AG09309 (cell line): ENCODE measurements around the gene FCGR2B.
A peak's percentile ranks its signal among the peaks of the same experiment; 100 is the strongest.

ENCODE experiments used
- DNase-seq: peaks from one replicate; pipeline ENCODE4 v3.0.0-alpha.2; 2010; ENCODE audit warnings: low read depth
- H3K4me3 ChIP-seq: 2 replicates; pipeline ENCODE4 v1.5.1; 2011; ENCODE audit warnings: mild to moderate bottlenecking, low read depth, low read length, moderate library complexity; ENCODE audit not compliant: control insufficient read depth
- TF ChIP-seq, protein P1 (sequence below): IDR thresholded peaks from 2 replicates; pipeline ENCODE4 v1.5.1; 2011; ENCODE audit warnings: mild to moderate bottlenecking, low read depth, low read length, inconsistent platforms; ENCODE audit not compliant: insufficient read depth, control insufficient read depth; ENCODE audit errors: missing control alignments

FCGR2B gene

DNA sequence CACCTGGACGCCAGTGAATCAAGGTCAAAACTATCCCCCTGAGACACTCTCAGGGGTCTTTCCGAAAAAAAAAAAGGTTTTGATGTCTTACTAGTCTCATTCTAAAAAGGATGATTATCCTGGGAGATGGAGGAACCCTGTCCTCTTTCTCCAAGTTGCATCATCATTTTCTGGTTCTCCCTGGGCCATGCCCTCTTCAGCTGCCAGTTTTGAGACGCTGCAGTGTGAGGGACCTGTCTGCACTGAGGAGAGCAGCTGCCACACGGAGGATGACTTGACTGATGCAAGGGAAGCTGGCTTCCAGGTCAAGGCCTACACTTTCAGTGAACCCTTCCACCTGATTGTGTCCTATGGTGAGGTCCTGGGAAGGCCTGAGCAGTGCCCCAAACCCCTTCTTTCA, 47.6 kb downstream of the FCGR2B start:
- no peak for DNase-seq
- no peak overlapping the region for H3K4me3 ChIP-seq
- TF ChIP-seq, protein P1, sequence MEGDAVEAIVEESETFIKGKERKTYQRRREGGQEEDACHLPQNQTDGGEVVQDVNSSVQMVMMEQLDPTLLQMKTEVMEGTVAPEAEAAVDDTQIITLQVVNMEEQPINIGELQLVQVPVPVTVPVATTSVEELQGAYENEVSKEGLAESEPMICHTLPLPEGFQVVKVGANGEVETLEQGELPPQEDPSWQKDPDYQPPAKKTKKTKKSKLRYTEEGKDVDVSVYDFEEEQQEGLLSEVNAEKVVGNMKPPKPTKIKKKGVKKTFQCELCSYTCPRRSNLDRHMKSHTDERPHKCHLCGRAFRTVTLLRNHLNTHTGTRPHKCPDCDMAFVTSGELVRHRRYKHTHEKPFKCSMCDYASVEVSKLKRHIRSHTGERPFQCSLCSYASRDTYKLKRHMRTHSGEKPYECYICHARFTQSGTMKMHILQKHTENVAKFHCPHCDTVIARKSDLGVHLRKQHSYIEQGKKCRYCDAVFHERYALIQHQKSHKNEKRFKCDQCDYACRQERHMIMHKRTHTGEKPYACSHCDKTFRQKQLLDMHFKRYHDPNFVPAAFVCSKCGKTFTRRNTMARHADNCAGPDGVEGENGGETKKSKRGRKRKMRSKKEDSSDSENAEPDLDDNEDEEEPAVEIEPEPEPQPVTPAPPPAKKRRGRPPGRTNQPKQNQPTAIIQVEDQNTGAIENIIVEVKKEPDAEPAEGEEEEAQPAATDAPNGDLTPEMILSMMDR = no peak

DNA sequence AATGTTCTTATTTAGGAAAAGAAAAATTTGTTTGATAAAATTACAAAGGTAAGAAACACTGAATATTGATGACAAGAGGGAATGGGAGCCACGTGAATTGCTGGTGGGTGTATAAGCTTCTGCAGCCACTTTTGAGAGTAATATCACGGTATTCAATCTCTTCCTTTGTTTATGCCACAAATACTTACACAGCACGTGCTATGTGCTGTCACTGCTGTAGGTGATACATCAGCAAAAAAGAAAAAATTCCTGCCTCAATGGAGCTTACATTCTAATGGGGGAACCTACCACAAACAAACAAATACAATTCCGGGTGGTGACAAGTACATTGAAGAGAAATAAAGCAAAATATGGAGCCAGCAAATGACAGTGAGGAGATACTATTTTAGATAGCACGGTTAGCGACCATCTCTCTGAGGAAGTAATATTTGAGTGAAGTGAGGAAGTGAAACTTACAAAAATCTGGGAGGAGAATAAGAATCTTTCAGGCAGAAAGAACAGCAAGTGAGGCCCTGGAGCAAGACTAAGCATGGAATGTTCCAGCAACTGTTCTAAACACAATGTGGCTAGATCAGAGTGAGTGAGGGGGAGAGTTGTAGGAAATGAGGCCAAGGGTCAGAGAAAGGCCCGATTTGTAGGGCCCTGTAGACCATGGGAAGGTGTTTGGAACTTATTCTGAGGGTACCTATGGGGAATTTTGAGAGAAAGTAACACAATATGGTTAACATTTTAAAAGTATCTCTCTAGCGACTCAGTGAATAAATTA, 55.8 kb downstream of the FCGR2B start:
- DNase-seq = no peak
- H3K4me3 ChIP-seq = no peak overlapping the region
- TF ChIP-seq, protein P1 = no peak

DNA sequence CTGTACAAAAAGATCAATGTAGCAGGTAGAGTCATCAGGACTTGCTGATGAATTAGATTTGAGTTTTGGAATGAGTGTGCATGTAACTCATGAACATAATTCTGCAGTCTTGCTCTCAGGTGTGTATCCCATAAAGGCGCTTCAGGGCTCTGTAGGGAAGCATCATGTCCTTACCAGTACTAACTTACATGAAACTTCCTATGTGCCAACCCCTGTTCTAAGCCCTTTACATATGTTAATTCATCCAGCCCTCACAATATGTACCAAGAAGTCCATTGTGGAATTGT, 56.3 kb downstream of the FCGR2B start:
- TF ChIP-seq, protein P1 = no peak

GRCh38 chr1:161720422-161720821, 57.5 kb downstream of the FCGR2B start:
- H3K4me3 ChIP-seq = no peak overlapping the region
- no peak for DNase-seq
- TF ChIP-seq, protein P1 = no peak

More for the DNA sequence above, 56.3 kb downstream of the FCGR2B start:
- no peak for DNase-seq
- no peak overlapping the region for H3K4me3 ChIP-seq

DNA sequence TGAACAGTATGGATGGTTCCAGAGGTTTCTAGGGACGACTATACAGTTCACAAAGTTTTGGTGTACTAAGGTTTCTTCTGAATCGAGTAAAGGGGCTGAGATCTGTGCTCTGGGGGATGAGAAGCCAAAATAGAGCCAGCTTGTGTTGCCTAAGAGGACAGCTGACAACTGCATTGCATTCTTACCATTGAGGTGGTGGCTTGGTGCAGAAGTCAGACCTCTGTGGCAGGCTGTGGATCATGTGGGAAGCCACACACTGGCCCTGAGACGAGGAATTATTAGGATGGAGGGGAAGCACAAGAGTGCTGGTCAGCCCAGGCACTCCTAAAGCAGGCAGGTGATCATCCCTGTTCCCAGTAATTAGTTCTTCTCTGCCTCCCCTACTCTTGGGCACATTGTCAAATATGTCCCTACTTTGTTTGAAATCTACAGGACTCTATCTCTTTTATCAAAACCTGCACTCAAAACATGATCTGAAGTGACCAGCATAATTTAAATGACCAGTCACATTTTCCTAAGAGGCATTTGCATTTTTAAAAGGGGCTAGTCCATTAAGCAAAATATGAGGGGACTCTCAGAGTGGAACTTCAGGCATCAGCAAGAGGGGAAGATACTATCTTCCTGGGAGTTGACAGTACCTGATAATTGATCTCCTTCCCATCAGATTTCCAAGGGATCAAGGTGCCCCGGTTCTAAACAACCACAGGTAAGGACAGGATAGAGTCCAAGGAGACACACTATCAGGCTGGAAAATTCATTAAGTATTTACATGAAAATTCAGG, 58.2 kb downstream of the FCGR2B start, which contains the start of gene FCRLB:
FCRLB (plus strand) TSS at position 589 of the 782 bp plus-strand sequence. CDS start 1,129 bp downstream, outside the sequence.
- TF ChIP-seq, protein P1 = no peak

DNA sequence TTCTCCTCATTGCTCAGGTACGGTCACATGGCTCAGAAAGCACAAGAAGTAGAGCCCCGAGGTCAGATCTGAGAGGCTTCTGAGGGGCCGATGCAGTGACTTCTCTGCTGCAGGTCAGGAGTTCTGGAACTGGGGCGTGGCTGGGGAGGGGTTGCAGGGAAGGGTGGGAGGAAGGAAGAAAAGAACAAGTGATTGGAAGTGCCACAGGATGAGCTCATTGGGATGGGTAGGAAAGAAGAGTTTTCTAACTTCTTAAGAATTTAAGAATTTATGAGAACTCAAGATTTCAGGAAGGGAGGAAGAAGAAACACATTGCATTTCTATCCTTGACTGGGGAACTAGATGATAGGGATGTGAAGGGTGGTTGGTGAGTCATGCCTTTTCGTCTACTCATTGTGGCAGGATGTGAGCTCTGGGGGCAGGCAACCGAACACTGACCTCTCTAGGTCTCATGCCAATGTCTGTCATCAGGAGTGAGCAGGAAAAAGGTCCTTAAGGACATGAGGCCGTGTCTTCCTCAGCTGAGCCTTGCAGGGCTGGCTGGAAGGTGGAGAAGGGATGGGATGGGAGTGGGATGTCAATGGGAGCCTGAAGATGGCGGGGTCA, 58.9 kb downstream of the FCGR2B start:
- TF ChIP-seq, protein P1 = no peak
- DNase-seq = peak; percentile 74
- H3K4me3 ChIP-seq = no peak overlapping the region

More for the DNA sequence above, 58.2 kb downstream of the FCGR2B start, which contains the start of gene FCRLB:
- H3K4me3 ChIP-seq = no peak within 1 kb of the TSS
- no peak for DNase-seq
